ENCODE results near the gene MCM9.

MCM9 gene

GRCh38 chr6:118934461-118935330, at the start of gene MCM9:
TSS of gene MCM9 (minus strand) at chr6:118935159. CDS start at chr6:118931723, 3,436 bp downstream.
- DNase-seq: peak; percentile 97

DNA sequence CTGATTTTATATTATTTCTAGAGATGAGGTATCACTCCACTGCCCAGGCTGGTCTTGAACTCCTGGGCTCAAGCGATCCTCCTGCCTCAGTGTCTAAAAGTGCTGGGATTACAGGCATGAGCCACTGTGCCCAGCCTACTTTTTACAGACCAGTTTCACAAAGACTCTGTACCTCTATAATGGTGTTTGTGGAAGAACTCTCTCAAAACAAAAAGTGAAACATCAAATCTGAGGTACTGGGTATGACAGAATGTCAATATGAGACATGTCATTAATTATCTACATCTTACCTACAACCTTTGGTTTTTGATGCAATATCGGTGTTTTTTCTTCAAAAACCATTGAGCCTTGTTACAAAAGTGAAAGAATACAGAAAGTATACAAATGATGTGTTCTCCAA, 49.4 kb upstream of the MCM9 start:
- DNase-seq: no peak

DNA sequence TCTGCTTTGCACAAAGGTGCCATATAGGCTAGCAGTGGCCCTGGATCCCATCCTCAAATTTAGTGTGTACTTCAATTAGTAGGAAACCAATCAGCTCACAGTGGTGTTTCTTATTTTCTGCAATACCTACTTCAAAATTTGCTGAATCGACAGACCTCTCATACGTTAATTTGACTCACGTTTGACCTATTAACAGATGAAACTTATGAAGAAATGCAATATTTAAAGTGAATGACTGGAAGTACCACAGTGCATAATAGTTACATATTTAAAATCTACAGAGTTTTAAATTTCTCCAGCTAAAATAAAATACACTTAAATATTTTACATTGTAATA, 47.6 kb upstream of the MCM9 start:
- no peak for DNase-seq

DNA sequence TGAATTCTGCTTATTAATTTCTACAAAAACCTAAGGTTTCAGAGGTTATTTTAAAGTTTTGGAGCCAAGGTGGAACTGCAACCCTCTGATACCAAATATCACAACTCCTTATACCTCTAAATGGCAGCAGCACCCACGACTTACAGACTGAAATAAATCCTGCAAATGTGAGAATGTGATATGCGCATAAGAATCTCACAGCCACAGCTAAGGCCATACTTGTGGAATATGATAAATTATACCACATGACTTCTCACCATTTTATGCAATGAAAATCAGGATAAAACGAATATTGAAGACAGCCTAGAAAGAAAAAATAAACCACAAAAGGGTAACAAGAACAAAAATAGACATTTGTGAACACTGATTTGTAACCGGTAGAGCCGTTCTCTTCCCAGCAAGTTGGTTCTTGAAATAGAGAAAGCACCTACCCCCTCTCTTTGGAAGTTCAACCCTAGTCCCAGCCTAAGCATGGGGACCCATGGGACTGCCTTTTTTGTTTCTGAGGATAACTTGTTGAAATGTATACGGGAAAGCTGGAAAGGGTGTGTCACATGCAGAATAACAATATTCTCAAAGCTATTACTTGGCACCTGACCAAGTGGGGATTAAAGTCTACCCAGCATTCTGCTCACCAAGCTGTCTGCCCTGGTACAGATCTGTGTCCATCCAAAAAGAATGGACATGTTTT, 47.1 kb upstream of the MCM9 start:
- DNase-seq: no peak

DNA sequence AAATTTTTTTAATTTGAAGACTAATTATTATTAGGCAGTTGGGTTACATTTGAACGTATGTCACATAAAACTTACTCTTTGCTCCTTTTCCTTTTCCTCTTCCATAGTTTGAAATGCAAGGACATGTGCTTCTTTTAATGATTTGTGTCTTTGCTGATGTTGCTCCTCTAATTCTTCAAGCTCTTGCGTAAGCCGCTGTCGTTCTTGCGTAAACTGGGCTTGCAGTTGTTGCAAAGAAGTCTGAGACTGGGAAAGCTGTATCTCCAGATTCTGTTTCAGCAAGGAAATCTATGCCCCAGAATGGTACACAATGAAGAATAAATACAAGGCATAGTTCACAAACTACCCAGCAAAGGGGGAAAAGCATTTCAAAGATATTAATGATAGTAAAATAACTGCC, 45.1 kb upstream of the MCM9 start:
- DNase-seq: no peak

DNA sequence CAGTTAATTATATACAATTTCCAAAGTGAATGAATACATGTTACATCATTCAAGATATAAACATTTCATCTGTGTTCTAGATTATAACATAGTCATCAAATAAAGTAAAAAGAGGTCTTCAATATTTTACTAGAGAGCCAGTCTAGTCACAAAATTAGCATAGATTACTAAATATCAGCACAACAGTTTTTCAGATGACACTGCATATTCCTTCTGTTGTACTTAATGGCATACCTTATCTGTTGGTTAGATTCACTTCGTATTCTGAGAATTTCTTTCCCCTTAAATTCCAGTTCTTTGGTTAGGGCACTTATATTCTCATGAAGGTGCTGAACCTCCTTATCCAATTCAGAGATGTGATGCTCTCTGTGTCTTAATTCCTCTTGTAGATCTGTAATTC, 39.8 kb upstream of the MCM9 start:
- no peak for DNase-seq

DNA sequence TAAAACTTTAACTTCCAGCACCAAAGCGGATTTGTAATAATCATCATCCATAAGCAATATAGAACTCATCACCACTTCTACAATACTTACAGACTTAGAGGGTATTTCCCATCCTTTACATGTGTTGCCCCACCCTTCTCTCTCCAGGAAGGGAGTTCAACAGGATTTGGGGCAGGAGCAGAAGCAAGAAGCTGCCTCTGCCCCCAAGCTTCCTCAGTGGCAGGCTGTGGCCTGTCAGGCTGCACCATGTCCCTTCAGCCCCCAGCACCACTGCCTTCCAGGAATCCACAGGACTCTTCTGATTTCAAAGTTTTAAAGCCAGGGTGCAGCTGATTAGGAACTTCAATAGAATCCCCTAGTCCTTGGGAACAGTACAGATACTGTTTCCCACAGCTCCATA, 36.7 kb upstream of the MCM9 start:
- no peak for DNase-seq

- no peak for DNase-seq
Measured at GRCh38 chr6:118970866-118971265, 35.9 kb upstream of the MCM9 start.

DNA sequence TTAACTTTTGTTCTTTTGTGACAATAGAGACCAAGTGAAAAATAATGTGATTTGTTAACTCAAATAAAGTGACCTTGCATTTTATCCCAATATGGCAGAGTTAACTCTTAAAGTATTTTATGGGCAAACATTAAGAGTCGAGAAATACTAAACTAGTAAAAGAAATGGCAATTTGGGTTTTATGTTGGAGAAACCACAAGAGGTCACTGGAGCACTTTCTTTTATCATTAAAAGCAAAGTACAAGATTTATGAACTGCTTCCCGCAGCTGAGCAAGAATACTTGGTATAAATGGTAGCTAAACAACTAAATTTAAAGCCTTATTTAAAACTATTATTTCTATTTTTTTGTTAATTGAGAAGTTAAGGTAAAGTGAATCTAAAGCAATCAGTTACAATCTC, 33.5 kb upstream of the MCM9 start:
- no peak for DNase-seq

DNA sequence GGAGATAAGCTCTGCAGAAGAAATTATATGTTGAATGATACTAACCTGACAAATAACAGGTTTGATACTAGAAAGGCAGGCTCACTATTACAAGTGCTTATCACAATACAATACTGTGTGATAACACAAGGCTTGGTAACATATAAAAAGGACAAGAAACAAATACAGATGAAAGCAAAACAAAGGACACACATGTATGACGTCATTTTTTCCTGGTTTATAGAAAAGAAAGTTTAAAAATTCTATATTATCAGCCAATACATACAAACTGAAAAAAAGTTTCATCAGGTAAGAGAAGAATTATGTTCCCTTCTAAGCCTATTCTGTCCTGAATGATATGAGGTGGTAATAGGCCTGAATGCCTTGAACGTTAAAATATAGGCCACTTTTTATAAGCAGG, 32.3 kb upstream of the MCM9 start:
- DNase-seq: no peak

- no peak for DNase-seq
Measured at GRCh38 chr6:118965843-118966370, 30.9 kb upstream of the MCM9 start.

DNA sequence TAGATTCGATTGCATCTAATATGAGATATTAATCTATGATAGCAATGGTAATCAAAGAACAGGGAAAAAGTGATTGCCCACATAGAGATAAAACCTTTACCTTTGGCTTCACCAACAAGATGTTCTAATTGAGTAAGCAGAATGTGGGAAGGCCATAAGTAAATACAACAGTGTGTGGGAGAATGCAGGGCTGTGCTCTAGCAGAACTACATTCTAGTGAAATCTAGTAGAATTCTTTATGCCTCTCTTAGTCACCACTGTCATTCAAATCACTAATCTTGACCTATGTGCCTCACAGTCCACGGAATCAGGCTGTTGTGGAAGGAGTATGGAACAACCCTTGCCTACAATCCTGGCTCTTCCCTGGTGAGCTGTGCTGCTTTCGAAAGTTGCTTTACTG, 30.4 kb upstream of the MCM9 start:
- DNase-seq: no peak

GRCh38 chr6:118963003-118963402, 28.0 kb upstream of the MCM9 start:
- no peak for DNase-seq

- DNase-seq: peak; percentile 15
Measured at GRCh38 chr6:118959903-118960302, 24.9 kb upstream of the MCM9 start.

DNA sequence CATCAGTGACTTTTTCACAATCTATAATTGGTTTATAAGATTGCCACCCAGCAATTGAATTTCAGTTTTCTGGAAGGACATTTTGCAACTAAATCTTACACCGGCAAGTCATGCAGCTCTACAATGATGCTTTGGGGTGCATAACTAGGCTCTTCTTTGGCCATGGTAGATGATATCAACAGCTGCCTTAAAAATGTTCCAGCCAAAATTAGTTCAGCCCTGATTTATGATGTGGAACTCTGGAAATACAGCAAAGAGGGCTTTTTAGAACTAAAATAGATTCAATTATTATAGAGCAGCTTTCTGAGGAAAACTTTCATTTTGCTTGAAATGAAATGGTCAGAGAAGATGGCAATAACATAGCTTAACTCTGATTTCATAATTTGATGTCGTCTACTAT, 18.4 kb upstream of the MCM9 start:
- no peak for DNase-seq

DNA sequence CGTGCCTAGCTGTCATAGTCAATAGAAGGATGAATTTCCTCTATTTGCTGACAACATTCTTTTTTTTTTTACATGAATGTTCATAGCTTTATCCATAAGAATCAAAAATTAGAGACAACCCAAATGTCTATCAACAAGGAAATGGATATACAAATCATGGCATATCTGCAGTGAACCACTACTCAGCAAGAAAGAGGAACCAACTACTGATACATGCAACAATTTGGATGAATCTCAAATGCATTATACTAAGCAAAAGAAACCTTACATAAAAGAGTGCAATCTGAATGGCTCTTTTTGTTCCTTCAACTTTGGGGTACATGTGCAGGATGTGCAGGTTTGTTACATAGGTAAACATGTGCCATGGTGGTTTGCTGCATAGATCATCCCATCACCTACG, 17.7 kb upstream of the MCM9 start:
- DNase-seq: no peak

DNA sequence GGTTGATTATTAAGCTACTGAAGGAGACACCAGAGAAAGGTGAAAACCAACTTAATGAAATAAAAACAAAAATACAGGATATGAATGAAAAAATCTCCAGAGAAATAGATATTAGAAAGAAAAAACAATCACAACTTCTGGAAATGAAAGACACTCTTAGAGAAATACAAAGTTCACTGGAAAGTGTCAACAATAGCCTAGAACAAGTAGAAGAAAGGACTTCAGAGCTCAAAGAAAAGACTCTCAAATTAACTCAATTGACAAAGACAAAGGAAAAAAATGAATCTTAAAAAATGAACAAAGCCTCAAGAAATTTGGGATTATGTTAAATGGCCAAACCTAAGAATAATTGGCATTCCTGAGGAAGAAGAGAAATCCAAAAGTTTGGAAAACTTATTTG, 10.3 kb upstream of the MCM9 start:
- DNase-seq: no peak

DNA sequence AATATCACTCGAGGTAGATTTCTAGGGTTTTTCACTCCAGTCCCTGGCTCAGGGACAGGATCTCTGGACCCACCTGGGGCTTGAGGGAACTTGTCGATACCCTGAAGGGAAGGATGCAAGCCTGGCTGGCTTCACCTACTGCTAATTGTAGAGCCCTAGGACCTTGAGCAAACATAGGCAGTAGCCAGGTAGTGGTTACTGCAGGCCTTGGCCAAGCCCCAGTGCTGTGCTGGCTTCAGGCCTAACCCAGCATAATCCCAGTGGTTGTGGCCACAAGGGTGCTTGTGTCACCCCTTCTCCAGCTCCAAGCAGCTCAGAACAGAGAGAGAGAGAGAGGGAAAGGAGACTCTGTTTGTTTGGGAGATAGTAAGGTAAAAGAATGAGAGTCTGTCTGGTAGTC, 5.8 kb upstream of the MCM9 start:
- DNase-seq: peak; percentile 71

- no peak for DNase-seq
Measured at GRCh38 chr6:118939683-118940082, 4.7 kb upstream of the MCM9 start.

DNA sequence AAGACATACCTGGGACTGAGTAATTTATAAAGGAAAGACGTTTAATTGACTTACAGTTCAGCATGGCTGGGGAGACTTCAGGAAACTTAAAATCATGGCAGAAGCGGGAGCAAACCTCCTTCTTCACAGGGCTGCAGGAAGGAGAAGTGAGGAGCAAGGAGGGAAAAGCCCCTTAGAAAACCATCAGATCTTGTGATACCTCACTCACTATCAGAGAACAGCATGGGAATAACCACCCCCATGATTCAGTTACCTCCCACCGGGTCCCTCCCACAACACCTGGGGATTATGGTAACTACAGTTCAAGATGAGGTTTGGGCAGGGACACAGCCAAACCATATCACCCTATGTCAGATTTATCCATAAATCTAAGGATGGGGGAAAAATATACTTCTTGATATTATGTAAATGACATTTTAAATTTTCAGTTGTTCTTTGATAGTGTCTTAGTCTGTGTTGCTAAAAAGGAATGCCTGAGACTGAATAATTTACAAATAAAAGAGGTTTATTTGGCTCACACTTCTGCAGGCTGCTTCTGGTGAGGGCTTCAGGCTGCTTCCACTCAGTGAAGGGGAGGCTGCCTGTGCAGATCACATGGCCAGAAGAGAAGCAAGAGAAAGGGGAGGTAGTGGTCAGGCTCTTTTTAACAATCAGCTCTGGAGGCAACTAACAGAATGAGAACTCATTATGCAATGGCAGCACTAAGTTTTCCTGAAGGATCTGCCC, 1.2 kb upstream of the MCM9 start:
- DNase-seq: no peak

GRCh38 chr6:118935331-118935668, 341 bp upstream of the MCM9 start:
- no peak for DNase-seq

DNA sequence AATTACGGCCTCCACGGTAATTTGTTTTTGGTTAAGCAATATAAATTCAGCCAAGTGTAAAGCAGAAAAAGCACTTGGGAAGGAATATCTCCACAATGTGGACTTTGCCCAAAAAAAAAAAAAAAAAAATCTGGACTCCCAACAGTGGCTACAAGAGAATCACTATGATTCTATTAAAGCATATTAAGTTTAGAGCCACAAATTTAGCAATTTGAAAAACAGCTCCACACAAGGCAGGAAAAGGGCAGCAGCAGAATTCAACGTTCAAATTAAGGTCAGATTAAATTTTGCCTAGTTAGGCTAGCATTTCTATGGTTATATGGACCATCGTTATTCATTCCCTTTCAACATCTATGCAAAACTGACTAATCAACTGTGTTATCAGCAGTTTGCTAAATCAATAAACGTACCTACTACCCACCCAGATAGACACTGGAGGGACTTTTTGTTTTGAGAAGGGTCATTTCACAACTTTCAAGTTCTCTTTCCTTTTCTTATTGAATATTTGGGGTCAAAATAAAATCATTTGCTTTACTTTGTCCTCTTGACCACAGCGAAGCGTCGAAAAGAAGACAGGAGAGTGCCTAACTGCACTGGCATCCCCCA, 1.0 kb downstream of the MCM9 start:
- no peak for DNase-seq

GRCh38 chr6:118932421-118932820, 2.5 kb downstream of the MCM9 start:
- no peak for DNase-seq

All from NCI-H2029 (cell line).